ENCODE measurements around the gene GTPBP8. TPM values are rescaled to one million over a fixed set of nuclear protein-coding genes. Genes with fewer than 3 reads are reported as not detected.

Gene GTPBP8
- total and polyA plus RNA-seq, 2 donors (not counting 3 experiments of a cell fraction or from before 2014, with no cell fraction given): 13.7 to 20.2 TPM

DNA sequence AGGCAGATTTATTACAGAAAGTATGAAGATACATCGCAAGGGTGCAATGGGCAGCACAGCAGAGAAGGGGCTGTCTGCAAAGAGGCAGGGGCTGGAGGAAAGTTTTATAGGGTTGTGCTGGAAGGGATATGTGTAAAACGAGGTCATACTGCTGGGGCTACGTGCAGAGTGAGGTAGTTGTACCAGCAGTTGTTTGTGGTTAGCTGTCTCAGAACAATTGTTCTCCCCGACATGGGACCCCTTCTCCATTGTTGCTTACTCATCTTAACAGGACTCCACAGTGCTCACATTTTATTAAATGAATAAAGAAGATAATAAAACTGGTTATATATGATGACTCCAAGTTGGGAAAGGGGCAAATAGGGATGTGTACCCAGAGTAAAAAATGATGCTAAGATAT lies 49.4 kb downstream of the GTPBP8 start:
- FAIRE-seq (no peak), DNase-seq (ENCODE audit: low read depth, low spot score) (no peak)
- CTCF ChIA-PET: no interaction called here
- TF ChIP-seq JUN (IDR thresholded peaks at IDR 0.05; ENCODE audit: borderline replicate concordance, insufficient read depth, insufficient read length, low read depth) (no peak), EZH2 (IDR thresholded peaks at IDR 0.05; ENCODE audit: borderline replicate concordance, low read depth, low read length, severe bottlenecking) (no peak), GATA2 (IDR thresholded peaks at IDR 0.05; ENCODE audit: insufficient read depth, insufficient read length, low read depth, low read length) (no peak), MYC (IDR thresholded peaks at IDR 0.05; ENCODE audit: low read depth, low read length) (no peak)
- POLR2A ChIA-PET: no interaction called here
- intact Hi-C loops (cut with micrococcal nuclease): no loop called here
- no peak overlapping the region for H2AFZ ChIP-seq (ENCODE audit: low read depth, low read length)
- peaks cover 3 to 10% of the 10 kb centered on the region in 2 experiments for H3K27me3 ChIP-seq (ENCODE audit: control insufficient read depth in 2 of 2, insufficient read depth in 2 of 2, low read length in 2 of 2)
- no peaks in the 10 kb centered on the region for H3K36me3 ChIP-seq (ENCODE audit: control insufficient read depth in 2 of 2, extremely low read depth in 1 of 2, insufficient read depth in 2 of 2, low read length in 2 of 2)
- no peak overlapping the region for H3K4me2 ChIP-seq (ENCODE audit: insufficient read depth, low read length)
- no peaks in the 10 kb centered on the region for H4K20me1 ChIP-seq (replicated peaks; ENCODE audit: control insufficient read depth, extremely low read depth, insufficient read depth, low read length)
- no peaks in the 10 kb centered on the region for H3K4me1 ChIP-seq (ENCODE audit: control insufficient read depth, extremely low read depth, insufficient read depth, low read length)
- dilution Hi-C loops (cut with MboI; ENCODE audit: extremely low pct_ligation_motif_present, low sequenced_read_pairs): no loop called here
- no TSS peak for BruUV-seq (replicated peaks)
- H3K9me1 ChIP-seq (replicated peaks; ENCODE audit: control insufficient read depth, extremely low read depth, insufficient read depth, low read length): no peaks in the 10 kb centered on the region
- no peak overlapping the region for H3K27ac ChIP-seq (ENCODE audit: insufficient read depth, low read depth, low read length)
- H3K9ac ChIP-seq (replicated peaks; ENCODE audit: extremely low read depth, insufficient read depth, low read length): no peak overlapping the region
- H3K79me2 ChIP-seq (ENCODE audit: control insufficient read depth, insufficient read depth, low read length): no peaks in the 10 kb centered on the region
- H3K4me3 ChIP-seq (replicated peaks in 1 of 3; ENCODE audit: insufficient read depth in 1 of 3, low read depth in 1 of 3, low read length in 3 of 3): no peak overlapping the region
- no peaks in the 10 kb centered on the region for H3K9me3 ChIP-seq (replicated peaks; ENCODE audit: control insufficient read depth, insufficient read depth, low read length)

DNA sequence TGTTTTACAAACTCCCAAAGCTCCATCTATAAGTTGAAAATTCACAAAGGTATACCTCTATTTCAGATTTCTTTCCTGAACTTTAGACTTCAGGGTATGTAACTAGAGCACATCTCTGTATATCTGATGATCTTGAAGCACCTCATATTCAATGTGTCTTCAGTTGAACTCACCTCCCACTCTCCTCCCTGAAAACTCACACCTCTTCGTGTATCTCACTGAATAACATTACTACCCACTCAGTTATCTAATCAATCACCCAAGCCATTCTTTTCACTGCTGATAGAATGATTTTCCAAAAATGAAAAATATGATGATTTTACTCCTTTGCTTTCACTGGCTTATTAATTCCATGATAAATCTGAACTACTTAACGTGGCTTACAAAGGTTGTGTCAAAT lies 52.9 kb downstream of the GTPBP8 start:
- no peak overlapping the region for H3K4me3 ChIP-seq (replicated peaks in 1 of 3; ENCODE audit: insufficient read depth in 1 of 3, low read depth in 1 of 3, low read length in 3 of 3)
- H3K9ac ChIP-seq (replicated peaks; ENCODE audit: extremely low read depth, insufficient read depth, low read length): no peak overlapping the region
- peaks cover 3 to 10% of the 10 kb centered on the region in 2 experiments for H3K27me3 ChIP-seq (ENCODE audit: control insufficient read depth in 2 of 2, insufficient read depth in 2 of 2, low read length in 2 of 2)
- H3K79me2 ChIP-seq (ENCODE audit: control insufficient read depth, insufficient read depth, low read length): no peaks in the 10 kb centered on the region
- no peaks in the 10 kb centered on the region for H3K9me1 ChIP-seq (replicated peaks; ENCODE audit: control insufficient read depth, extremely low read depth, insufficient read depth, low read length)
- no peaks in the 10 kb centered on the region for H4K20me1 ChIP-seq (replicated peaks; ENCODE audit: control insufficient read depth, extremely low read depth, insufficient read depth, low read length)
- intact Hi-C loops (cut with micrococcal nuclease) (no loop called here), dilution Hi-C loops (cut with MboI; ENCODE audit: extremely low pct_ligation_motif_present, low sequenced_read_pairs) (no loop called here)
- DNase-seq (ENCODE audit: low read depth, low spot score): no peak
- no peak for TF ChIP-seq POLR2AphosphoS5 (IDR thresholded peaks at IDR 0.05; ENCODE audit: insufficient read depth, low read depth, low read length)
- TF ChIP-seq MYC (IDR thresholded peaks at IDR 0.05; ENCODE audit: low read depth, low read length): no peak
- no peak for TF ChIP-seq CTCF (IDR thresholded peaks at IDR 0.05; ENCODE audit: extremely low read depth in 1 of 2, insufficient read depth in 1 of 2, low read depth in 1 of 2, low read length in 2 of 2)
- TF ChIP-seq EZH2 (IDR thresholded peaks at IDR 0.05; ENCODE audit: borderline replicate concordance, low read depth, low read length, severe bottlenecking): no peak
- no peak for TF ChIP-seq JUN (IDR thresholded peaks at IDR 0.05; ENCODE audit: borderline replicate concordance, insufficient read depth, insufficient read length, low read depth)
- no peak for TF ChIP-seq POLR2A (IDR thresholded peaks at IDR 0.05; ENCODE audit: low read depth, low read length)
- TF ChIP-seq MAX (IDR thresholded peaks at IDR 0.05; ENCODE audit: insufficient read depth, insufficient read length): no peak
- no peak for TF ChIP-seq GATA2 (IDR thresholded peaks at IDR 0.05; ENCODE audit: insufficient read depth, insufficient read length, low read depth, low read length)
- no peak for TF ChIP-seq FOS (IDR thresholded peaks at IDR 0.05; ENCODE audit: borderline replicate concordance, insufficient read depth, low read length)
- no peak overlapping the region for H2AFZ ChIP-seq (ENCODE audit: low read depth, low read length)
- H3K36me3 ChIP-seq (ENCODE audit: control insufficient read depth in 2 of 2, extremely low read depth in 1 of 2, insufficient read depth in 2 of 2, low read length in 2 of 2): no peaks in the 10 kb centered on the region
- H3K9me3 ChIP-seq (replicated peaks; ENCODE audit: control insufficient read depth, insufficient read depth, low read length): no peaks in the 10 kb centered on the region
- H3K27ac ChIP-seq (ENCODE audit: insufficient read depth, low read depth, low read length): no peak overlapping the region
- CTCF ChIA-PET: interaction anchor here (3.2 kb wide), 1 partner anchor 8 kb away, joined by 13 read pairs; no protein-coding TSS in a partner anchor
- BruUV-seq (replicated peaks): no TSS peak
- H3K4me1 ChIP-seq (ENCODE audit: control insufficient read depth, extremely low read depth, insufficient read depth, low read length): no peaks in the 10 kb centered on the region
- POLR2A ChIA-PET: no interaction called here
- FAIRE-seq: no peak
- H3K4me2 ChIP-seq (ENCODE audit: insufficient read depth, low read length): no peak overlapping the region

Data from endothelial cell of umbilical vein (primary cell).